ENCODE data around the gene ANKS4B.
"Not testable (repeated sequence)": the region's sequence is repeated elsewhere in the genome, so short reads cannot be mapped to it uniquely, and the experiment has no call there.

Gene ANKS4B

GRCh38 chr16:21265104-21265837, 31.8 kb downstream of the ANKS4B start:
- H3K27me3 Mint-ChIP-seq: no peaks in the 10 kb centered on the region
- ATAC-seq: peak; percentile 81
- no peaks in the 10 kb centered on the region for H3K36me3 Mint-ChIP-seq
- no peaks in the 10 kb centered on the region for H3K9me3 Mint-ChIP-seq
- H3K4me1 Mint-ChIP-seq: peaks cover 37% of the 10 kb centered on the region
- H3K4me3 Mint-ChIP-seq: no peak overlapping the region
- peak overlapping the region; percentile 26 for H3K27ac Mint-ChIP-seq

GRCh38 chr16:21267298-21267697, 33.8 kb downstream of the ANKS4B start:
- Mint-ChIP-seq H3K9me3 (no peaks in the 10 kb centered on the region), H3K4me3 (no peak overlapping the region), H3K27ac (no peak overlapping the region), H3K4me1 (peaks cover 37% of the 10 kb centered on the region), H3K36me3 (no peaks in the 10 kb centered on the region), H3K27me3 (no peaks in the 10 kb centered on the region)
- no peak for ATAC-seq

- H3K27ac Mint-ChIP-seq: no peak overlapping the region
- no peaks in the 10 kb centered on the region for H3K36me3 Mint-ChIP-seq
- no peaks in the 10 kb centered on the region for H3K27me3 Mint-ChIP-seq
- no peaks in the 10 kb centered on the region for H3K9me3 Mint-ChIP-seq
- no peak overlapping the region for H3K4me3 Mint-ChIP-seq
- H3K4me1 Mint-ChIP-seq: peaks cover 31% of the 10 kb centered on the region
- no peak for ATAC-seq
Measured at GRCh38 chr16:21268236-21268635, 34.7 kb downstream of the ANKS4B start.

GRCh38 chr16:21272253-21272652, 38.8 kb downstream of the ANKS4B start:
- ATAC-seq: no peak

GRCh38 chr16:21272763-21273162, 39.3 kb downstream of the ANKS4B start:
- not testable (repeated sequence) for H3K4me3 Mint-ChIP-seq, H3K27me3 Mint-ChIP-seq, ATAC-seq, H3K36me3 Mint-ChIP-seq, H3K9me3 Mint-ChIP-seq, H3K27ac Mint-ChIP-seq
- peaks cover 39% of the 10 kb centered on the region for H3K4me1 Mint-ChIP-seq

More at GRCh38 chr16:21272253-21272652, 38.8 kb downstream of the ANKS4B start:
- no peaks in the 10 kb centered on the region for H3K36me3 Mint-ChIP-seq
- H3K27ac Mint-ChIP-seq: no peak overlapping the region
- peaks cover under 1% of the 10 kb centered on the region for H3K27me3 Mint-ChIP-seq
- H3K4me3 Mint-ChIP-seq: no peak overlapping the region
- H3K4me1 Mint-ChIP-seq: peaks cover 34% of the 10 kb centered on the region
- no peaks in the 10 kb centered on the region for H3K9me3 Mint-ChIP-seq

- Mint-ChIP-seq H3K27me3 (peaks cover 21% of the 10 kb centered on the region), H3K36me3 (no peaks in the 10 kb centered on the region), H3K27ac (peak overlapping the region; percentile 61), H3K4me3 (no peak overlapping the region), H3K9me3 (no peaks in the 10 kb centered on the region), H3K4me1 (peaks cover 44% of the 10 kb centered on the region)
- peak; percentile 69 for ATAC-seq
Measured at GRCh38 chr16:21274172-21274726, 40.8 kb downstream of the ANKS4B start.

- Mint-ChIP-seq H3K4me1 (peaks cover 44% of the 10 kb centered on the region), H3K27me3 (peaks cover 23% of the 10 kb centered on the region), H3K27ac (no peak overlapping the region), H3K9me3 (no peaks in the 10 kb centered on the region), H3K4me3 (no peak overlapping the region), H3K36me3 (no peaks in the 10 kb centered on the region)
- no peak for ATAC-seq
Measured at GRCh38 chr16:21275529-21275928, 42.0 kb downstream of the ANKS4B start.

- Mint-ChIP-seq H3K4me3 (no peak overlapping the region), H3K36me3 (no peaks in the 10 kb centered on the region), H3K4me1 (peaks cover 44% of the 10 kb centered on the region), H3K9me3 (no peaks in the 10 kb centered on the region), H3K27me3 (peaks cover 23% of the 10 kb centered on the region), H3K27ac (no peak overlapping the region)
- peak; percentile 76 for ATAC-seq
Measured at GRCh38 chr16:21276090-21276489, 42.6 kb downstream of the ANKS4B start.

- H3K27me3 Mint-ChIP-seq: peaks cover 23% of the 10 kb centered on the region
- H3K4me1 Mint-ChIP-seq: peaks cover 44% of the 10 kb centered on the region
- peak overlapping the region; percentile 69 for H3K27ac Mint-ChIP-seq
- peak overlapping the region; percentile 76 for H3K4me3 Mint-ChIP-seq
- ATAC-seq: no peak
- peaks cover 5% of the 10 kb centered on the region for H3K9me3 Mint-ChIP-seq
- H3K36me3 Mint-ChIP-seq: peaks cover 5% of the 10 kb centered on the region
Measured at GRCh38 chr16:21277045-21277926, 43.8 kb downstream of the ANKS4B start.

GRCh38 chr16:21277927-21278706, 44.6 kb downstream of the ANKS4B start, which contains the start of gene CRYM:
Gene CRYM, minus strand, starts transcription at chr16:21278290. Its CDS starts 39 bp downstream, at chr16:21278251.
- Mint-ChIP-seq H3K9me3 (peaks cover 5% of the 10 kb centered on the region), H3K4me3 (peak within 1 kb of the TSS; percentile 76)

GRCh38 chr16:21279501-21279900, 46.0 kb downstream of the ANKS4B start:
- Mint-ChIP-seq H3K27ac (no peak overlapping the region), H3K27me3 (peaks cover 34% of the 10 kb centered on the region), H3K9me3 (peaks cover 5% of the 10 kb centered on the region), H3K4me3 (no peak overlapping the region), H3K4me1 (peaks cover 45% of the 10 kb centered on the region), H3K36me3 (peaks cover 5% of the 10 kb centered on the region)
- no peak for ATAC-seq

More at GRCh38 chr16:21277927-21278706, 44.6 kb downstream of the ANKS4B start, which contains the start of gene CRYM:
- Mint-ChIP-seq H3K27ac (peak within 1 kb of the TSS; percentile 69), H3K4me1 (peaks cover 44% of the 10 kb centered on the region), H3K27me3 (peaks cover 23% of the 10 kb centered on the region), H3K36me3 (peaks cover 5% of the 10 kb centered on the region)
- peak; percentile 90 for ATAC-seq

GRCh38 chr16:21281698-21282389, 48.3 kb downstream of the ANKS4B start:
- no peak overlapping the region for H3K27ac Mint-ChIP-seq
- peaks cover 5% of the 10 kb centered on the region for H3K9me3 Mint-ChIP-seq
- peaks cover 39% of the 10 kb centered on the region for H3K27me3 Mint-ChIP-seq
- no peak overlapping the region for H3K4me3 Mint-ChIP-seq
- ATAC-seq: no peak
- H3K4me1 Mint-ChIP-seq: peaks cover 29% of the 10 kb centered on the region
- peaks cover 5% of the 10 kb centered on the region for H3K36me3 Mint-ChIP-seq

GRCh38 chr16:21283521-21284289, 50.2 kb downstream of the ANKS4B start:
- Mint-ChIP-seq H3K4me1 (peaks cover 14% of the 10 kb centered on the region), H3K9me3 (peaks cover 5% of the 10 kb centered on the region), H3K27me3 (peaks cover 24% of the 10 kb centered on the region), H3K27ac (peak overlapping the region; percentile 11), H3K4me3 (peak overlapping the region; percentile 81), H3K36me3 (peaks cover 5% of the 10 kb centered on the region)
- peak; percentile 84 for ATAC-seq

All from stimulated activated memory B cell treated with anti-CD40 and anti-IgM and Interleukin-4, amounts not matched to agents 10 μg/mL and 1 μg/mL and 100 μg/mL, for 72 hours (primary cell).